GM21576 (cell line): ENCODE measurements around the gene MSRB3.
"Not testable (repeated sequence)": the region's sequence is repeated elsewhere in the genome, so short reads cannot be mapped to it uniquely, and the experiment has no call there.

Experiments used
- ATAC-seq: cut with Tn5 transposase; IDR thresholded peaks from one replicate; pipeline ENCODE4 v1.9.1; 2021; ENCODE audit warnings: mild to moderate bottlenecking, moderate library complexity; ENCODE audit not compliant: unreplicated experiment

The MSRB3 gene

DNA sequence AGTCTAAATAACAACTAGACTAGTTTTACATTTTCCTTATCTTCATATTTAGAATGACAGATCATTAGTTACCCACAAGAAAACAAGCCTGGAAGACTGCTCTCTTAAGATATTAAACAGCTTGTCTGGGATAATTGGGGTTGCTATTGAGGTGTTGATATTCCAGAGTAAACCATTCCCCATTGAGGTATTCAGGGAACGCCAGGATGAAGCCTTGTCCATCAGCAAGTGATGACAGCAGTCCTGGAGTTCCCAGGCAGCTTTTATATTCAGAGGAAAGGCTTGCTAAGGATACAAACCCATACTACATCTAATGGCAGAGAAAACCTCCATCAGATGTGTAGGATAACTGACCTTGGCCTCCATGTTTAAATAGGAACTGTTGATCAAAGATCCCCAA is 168.4 kb downstream of the MSRB3 start:
- ATAC-seq: no peak

DNA sequence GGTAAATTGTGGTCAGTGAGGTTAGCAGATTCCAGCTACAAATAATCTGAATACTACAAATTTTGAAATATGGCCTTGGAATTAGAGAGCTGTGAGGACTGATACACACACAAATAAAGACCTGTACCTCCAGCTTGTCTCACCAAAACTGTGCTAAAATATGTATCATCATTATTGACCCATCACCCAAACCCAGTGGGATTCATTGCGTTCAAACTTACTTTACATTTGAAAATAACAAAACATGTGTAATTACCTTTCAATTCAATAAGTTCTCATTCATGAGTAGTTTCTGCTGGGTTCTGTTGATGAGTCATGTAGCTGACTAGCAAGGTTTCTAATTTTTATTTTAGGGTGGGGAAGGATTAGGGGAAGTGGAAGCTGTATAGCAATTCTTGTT is 170.9 kb downstream of the MSRB3 start:
- no peak for ATAC-seq

DNA sequence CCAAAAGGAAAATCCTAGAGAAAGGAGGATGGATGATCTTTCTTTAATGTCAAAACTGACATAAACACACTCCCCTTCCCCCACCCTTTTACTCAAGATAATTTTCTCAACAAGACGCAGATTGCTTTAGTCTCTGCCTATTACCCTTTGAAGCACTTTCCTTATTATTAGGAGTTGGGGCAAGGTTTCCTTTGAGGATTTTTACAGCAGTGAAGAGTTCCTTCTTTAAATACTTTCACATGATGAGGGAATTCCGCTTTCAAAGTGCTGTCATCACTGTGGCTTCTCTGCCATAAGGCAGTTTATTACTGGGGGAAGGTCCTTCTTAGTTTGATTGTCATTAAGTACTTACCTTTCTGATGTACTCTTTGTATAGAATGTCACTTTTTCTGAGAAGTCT is 172.1 kb downstream of the MSRB3 start:
- no peak for ATAC-seq

DNA sequence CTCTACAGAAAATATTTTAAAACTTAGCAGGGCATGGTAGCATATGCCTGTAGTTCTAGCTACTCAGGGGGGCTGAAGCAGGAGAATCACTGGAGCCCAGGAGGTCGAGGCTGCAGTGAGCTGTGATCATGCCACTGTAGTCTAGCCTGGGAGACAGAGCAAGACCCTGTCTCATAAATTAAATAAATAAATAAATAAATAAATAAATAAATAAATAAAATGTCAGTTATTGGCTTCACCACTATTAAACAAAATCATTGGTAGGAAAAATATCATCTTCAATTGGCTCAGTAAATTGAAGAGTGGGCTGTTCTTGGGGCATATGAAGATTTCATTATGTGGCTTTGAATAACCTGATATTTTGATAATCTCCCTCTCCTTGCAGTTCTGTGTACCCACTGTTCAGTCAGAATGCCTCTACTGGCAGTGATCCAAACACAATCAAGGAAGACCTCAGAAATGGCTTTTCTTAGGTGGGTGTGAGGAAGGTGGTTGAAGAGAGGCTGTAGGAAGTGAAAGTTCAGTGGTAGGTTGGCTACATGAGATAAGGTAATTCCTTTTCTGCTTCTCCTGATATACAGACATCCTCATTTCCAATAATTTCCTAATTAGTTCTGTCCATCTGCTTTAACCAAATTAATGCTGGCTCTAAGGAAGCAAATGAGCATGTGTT is 175.8 kb downstream of the MSRB3 start:
- ATAC-seq: no peak

DNA sequence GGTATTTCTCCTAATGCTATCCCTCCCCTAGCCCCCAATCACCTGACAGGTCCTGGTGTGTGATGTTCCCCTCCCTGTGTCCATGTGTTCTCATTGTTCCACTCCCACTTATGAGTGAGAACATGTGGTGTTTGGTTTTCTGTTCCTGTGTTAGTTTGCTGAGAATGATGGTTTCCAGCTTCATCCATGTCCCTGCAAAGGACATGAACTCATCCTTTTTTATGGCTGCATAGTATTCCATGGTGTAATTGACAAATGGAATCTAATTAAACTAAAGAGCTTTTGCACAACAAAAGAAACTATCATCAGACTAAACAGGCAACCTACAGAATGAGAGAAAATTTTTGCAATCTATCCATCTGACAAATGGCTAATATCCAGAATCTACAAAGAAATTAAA is 178.9 kb downstream of the MSRB3 start:
- not testable (repeated sequence) for ATAC-seq

DNA sequence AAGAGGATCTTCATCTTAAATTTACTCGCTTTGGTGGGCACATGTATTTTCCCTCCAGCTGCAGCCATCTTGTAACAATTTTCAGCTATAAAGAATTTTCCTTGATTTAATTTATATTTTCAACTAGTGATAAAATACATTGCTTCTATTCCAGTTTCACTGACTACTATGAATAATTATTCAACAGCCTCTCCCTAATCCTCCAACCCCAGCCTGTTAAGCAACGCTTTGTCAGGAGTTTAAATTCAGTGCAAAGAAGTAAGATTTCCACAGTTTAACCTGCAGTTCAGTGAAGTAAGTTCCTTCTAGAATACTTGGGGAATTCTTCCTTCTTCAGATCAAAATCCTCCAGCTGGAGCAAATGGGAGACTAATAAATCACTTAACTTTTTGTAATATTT is 180.2 kb downstream of the MSRB3 start:
- no peak for ATAC-seq

DNA sequence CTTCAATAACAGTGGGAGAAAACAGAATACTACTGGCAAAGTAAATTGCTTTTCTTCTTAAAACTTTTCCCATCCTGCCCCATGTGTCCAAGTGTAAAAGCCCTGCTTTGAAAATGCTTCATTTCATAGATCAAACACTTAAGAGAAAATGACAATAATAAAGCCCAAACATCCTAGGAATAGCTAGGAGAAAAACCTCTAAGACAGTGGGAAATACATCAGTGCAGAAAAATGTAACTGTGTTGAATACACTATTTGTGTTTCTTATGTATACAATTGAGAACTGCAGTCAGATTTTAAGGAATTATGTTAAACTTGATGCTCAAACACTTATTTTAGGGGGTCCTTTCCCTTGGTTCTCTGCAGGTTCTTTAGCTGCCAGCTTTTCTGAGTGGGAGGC is 181.1 kb downstream of the MSRB3 start:
- no peak for ATAC-seq

DNA sequence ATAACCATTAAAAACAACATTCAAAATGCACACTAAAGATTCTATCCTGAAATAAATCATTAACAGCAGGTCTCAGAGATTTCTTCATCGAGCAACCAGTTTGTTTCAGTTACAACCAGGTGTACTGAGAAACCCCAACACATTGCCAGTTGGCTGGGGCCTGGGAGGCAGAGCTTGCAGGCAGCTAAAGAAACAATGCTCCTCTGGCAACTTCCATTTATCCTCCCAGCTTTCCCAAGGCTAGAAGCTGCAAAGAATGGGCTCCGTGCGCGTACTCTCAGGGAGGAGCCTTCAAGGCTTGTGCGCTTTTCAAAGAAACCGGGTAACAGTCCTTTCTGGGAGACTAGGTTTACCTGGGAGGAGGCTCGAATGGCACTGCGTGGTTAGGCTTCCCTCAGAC is 181.6 kb downstream of the MSRB3 start:
- no peak for ATAC-seq

DNA sequence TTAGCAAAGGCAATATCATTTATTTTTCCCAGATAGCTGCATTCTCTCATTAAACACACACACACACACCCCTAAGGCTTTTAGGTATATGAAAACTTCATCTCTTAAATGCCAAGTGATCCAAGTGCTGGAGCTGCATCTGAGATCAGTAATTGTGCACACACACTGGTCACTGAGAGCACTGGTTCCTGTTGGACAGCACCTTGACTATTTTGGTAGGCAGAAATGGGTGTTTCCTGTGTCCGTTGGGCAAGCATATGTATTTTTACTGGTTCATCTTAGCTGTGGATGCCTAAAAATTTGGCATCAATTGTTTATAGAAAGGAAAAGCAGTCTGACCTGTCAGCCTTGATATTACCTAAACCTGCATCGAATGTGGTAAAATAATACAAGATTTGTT is 182.5 kb downstream of the MSRB3 start:
- no peak for ATAC-seq

DNA sequence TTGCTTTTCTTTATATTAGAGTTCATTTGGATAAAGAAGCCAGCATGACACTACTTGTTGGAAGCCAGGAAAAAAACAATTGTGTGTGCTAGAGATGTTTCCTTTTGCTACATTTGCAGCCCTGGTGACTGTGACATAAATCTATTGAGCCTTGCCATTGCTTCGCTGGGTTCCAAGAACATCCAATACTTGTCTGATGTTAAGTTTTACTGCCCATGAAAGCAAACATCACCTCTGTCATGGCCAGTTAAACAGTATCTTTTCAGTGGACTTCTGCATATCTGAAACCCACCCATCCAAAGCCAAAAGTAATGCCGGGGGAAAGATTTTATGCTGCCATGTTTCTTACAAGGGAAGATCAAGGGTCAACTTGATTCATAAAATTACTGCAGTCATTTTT is 184.0 kb downstream of the MSRB3 start:
- no peak for ATAC-seq

DNA sequence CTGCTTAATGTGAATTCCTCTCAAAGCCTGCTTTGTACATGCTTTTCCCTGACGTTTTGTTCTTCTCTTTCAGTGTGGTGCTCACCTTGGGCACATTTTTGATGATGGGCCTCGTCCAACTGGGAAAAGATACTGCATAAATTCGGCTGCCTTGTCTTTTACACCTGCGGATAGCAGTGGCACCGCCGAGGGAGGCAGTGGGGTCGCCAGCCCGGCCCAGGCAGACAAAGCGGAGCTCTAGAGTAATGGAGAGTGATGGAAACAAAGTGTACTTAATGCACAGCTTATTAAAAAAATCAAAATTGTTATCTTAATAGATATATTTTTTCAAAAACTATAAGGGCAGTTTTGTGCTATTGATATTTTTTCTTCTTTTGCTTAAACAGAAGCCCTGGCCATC is 184.6 kb downstream of the MSRB3 start:
- ATAC-seq: no peak

DNA sequence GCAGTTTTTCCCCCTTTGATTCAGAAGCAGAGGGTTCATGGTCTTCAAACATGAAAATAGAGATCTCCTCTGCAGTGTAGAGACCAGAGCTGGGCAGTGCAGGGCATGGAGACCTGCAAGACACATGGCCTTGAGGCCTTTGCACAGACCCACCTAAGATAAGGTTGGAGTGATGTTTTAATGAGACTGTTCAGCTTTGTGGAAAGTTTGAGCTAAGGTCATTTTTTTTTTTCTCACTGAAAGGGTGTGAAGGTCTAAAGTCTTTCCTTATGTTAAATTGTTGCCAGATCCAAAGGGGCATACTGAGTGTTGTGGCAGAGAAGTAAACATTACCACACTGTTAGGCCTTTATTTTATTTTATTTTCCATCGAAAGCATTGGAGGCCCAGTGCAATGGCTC is 185.1 kb downstream of the MSRB3 start:
- no peak for ATAC-seq

DNA sequence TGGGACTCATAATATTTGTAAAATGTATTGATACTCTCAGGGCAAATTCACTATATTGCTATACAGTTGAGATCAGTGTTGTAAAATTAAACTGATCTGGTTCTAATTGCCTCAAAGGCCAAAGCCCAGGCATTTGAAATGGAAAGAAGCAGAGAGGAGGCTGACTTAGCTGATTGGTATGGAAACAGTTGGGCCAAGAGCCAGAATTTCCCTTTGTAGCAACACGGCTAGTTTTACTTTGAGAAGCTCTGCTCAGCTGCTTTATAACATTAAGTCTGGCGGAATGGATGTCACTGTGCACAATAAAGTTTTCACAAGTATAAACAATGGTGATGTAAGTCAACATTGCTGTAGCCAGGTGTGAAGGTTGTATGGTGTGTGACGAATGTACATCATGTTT is 186.4 kb downstream of the MSRB3 start:
- no peak for ATAC-seq

DNA sequence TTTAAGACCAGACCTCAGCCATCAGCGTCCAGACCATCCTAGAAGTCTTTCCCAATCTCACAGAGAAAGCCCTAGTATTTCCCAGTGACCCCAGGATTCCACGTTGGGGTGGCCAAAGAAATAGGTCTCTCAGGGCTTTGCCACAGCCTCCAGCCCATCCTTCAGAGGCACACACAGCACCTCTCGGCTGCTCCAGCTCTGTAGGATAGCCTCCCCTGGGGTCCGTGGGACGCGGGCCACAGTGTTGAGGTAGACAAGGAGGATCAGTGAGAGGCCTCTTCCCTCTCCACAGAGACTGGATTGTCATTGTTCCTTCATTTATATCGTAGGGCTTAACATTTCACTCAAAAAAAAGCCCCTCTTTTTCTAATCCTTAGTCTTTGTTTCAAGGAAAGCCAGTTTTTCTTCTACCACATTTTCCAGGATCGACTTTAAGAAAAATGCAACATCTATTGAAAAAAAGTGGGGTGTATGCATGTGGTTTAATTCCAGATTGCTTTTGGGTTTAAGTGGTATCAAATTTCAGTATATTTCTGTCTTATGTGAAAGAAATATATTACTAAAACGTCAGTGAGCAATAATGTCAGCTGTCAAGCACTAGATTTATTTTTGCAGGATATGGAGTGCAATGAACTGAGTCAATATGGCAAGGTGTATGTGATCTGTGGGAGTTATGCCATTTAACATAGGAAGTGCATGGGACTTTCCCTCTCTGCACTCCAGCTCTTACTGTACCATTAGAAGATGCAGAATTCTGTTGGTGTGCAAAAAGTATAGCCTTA is 187.5 kb downstream of the MSRB3 start:
- no peak for ATAC-seq

DNA sequence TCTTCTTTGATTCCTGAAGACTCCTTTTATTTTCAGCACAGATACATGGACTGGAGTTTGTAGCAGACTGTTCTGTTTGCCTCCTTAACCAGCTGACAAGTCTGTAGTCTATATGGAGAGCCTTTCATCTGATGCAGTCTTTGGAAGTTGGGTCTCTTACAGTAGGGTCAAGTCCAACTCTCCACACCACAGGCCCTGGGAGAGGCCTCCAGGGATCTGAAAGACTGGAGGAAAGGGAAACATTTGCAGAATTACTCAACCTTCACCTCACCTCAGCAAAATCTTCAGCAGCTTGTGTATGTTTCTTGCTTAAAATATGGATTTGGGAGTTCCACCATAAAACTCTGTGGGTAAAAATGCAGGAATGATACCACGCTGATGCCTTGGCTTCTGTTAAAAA is 188.4 kb downstream of the MSRB3 start:
- ATAC-seq: no peak

DNA sequence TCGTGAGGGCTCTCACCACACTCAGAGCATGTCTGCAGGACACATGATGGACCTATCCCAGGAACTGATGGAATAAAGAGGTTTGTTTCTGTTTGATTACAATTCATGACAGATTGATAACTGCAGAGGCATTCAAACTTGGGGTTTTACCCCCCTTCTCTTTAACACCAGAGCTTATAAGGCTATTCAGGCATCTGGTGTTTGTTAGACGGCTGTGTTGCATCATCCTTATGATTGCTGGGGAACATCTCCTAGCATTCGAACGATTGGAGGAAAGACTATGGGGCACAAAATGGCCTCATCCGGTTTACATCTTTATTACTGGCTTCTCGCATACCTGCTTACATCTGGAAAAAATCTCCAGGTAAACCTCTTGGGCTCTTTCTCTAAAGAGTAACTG is 191.8 kb downstream of the MSRB3 start:
- ATAC-seq: no peak

DNA sequence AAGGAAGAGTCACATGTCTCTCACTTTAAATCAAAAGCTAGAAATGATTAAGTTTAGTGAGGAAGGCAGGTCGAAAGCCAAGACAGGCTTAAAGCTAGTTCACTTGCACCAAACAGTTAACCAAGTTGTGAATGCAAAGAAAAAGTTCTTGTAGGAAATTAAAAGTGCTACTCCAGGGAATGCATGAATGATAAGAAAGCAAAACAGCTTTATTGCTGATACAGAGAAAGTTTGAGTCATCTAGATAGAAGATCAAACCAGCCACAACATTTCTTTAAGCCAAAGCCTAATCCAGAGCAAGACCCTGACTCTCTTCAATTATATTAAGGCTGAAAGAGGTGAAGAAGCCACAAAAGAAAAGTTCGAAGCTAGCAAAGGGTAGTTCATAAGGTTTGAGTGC is 193.6 kb downstream of the MSRB3 start:
- ATAC-seq: no peak

DNA sequence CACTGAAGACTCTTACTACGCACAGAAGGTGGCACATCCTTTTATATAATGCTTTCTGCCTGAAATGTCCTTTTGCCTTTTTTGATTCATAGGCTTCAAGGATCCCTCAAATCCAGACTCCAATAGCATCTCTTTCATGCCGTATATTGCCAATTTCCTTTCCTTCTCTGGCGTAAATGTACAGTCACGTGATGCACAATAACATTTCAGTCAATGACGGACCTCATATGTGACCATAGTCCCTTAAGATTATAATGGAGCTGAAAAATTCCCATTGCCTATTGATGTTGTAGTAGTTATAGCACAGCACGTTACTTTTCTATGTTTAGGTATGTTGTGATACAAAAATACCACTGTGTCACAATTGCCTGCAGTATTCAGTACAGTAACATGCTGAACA is 196.3 kb downstream of the MSRB3 start:
- no peak for ATAC-seq

DNA sequence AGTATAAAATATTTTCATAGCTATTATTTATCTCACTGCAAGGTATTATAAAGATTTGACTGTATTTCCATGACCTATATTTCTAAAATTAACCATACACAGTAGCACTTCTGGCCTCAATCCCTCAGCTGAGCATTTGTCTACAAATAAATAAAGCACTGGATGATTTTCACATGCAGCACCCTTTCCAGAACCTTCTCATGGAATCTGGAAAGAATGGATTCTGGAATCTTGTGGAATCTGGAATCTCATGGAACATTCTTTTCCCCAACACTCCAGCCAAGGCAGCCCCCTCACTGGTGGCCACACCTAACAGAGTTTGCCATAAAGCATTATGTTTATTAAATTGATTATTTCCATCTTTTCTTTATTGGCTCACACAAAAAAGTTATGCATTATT is 199.2 kb downstream of the MSRB3 start:
- no peak for ATAC-seq

DNA sequence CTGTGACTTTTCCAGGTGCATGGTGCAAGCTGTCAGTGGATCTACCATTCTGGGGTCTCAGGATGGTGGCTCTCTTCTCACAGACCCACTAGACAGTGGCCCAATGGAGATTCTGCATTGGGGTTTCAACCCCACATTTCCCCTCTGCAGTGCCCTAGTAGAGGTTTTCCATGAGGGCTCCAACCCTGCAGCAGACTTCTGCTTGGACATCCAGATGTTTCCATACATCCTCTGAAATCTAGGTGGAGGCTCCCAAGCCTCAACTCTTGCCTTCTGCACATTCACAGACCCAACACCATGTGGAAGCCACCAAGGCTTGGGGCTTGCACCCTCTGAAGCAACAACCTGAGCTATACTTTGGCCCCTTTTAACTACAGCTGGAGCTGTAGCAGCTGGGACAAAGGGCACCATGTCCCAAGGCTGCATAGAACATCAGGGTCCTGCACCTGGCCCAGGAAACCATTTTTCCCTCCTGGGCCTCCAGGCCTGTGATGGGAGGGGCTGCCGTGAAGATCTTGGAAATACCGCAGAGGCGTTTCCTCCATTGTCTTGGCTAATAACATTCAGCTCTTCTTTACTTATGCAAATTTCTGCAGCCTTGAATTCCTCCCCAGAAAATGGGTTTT is 205.5 kb downstream of the MSRB3 start:
- not testable (repeated sequence) for ATAC-seq

DNA sequence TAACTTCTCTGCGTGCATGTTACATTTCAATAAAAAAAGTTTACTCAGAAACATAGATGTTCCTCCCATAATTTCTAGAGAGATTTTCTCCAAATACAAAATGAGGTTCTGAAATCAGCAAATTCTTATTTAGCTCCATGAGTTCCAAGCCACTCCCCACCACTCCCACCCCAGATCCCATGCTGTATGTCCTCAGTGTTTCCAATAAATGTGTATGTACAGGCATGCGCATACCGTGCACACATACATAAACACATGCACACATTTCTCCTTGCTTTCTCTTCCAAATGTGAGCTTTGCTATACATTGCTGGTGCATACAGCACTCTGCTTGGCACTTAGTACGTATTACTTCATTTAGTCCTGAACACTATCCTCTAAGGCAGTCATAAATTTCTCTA is 209.7 kb downstream of the MSRB3 start:
- ATAC-seq: no peak

DNA sequence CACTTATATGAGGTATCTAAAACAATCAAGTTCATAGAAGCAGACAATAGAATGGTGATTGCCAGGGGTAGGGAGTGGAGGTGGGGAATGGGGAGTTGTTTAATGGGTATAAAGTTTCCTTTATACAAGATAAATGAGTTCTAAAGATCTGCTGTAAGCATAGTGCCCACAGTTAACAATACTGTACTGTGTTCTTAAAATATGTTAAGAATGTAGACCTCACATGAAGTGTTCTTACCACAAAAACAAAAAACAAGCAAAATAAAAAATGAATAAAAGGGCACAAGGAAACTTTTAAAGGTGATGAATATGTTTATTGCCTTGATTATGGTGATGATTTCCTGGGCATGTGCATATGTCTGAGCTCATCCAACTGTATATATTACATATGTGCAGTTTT is 211.8 kb downstream of the MSRB3 start:
- no peak for ATAC-seq
